Panc1 (cell line): ENCODE data around the gene ZNF648. TPM values are rescaled to one million over a fixed set of nuclear protein-coding genes. Genes with fewer than 3 reads are reported as not detected.

ENCODE experiments used
- ATAC-seq: fragments of 200-7000 bp; cut with Tn5 transposase; 2 replicates; pipeline ENCODE4 v1.9.1; 2020; ENCODE audit warnings: mild to moderate bottlenecking, moderate library complexity
- BruUV-seq: library from RNA; stranded (reverse); fragments of 400-500 nt; replicated peaks from 2 replicates; lab custom pipeline; 2021; lab: Mats Ljungman, UMichigan
- CTCF ChIA-PET: fragments of 300-600 bp; sonication (Branson Sonifier 250); formaldehyde crosslinking; loops from one replicate; lab custom pipeline; 2022; ENCODE audit warnings: antibody characterized with exemption; lab: Charles Lee
- POLR2A ChIA-PET: fragments of 300-600 bp; sonication (Branson Sonifier 250); formaldehyde crosslinking; loops from one replicate; lab custom pipeline; 2022; ENCODE audit warnings: antibody characterized with exemption; lab: Charles Lee
- DNase-seq: peaks from one replicate; pipeline ENCODE4 v3.0.0-alpha.2; 2010; ENCODE audit warnings: low read depth, low spot score
- H3K27ac ChIP-seq: 2 replicates; pipeline ENCODE4 v1.5.1; 2011; ENCODE audit warnings: mild to moderate bottlenecking, low read length, inconsistent platforms
- H3K27me3 ChIP-seq: fragments of 200-500 bp; sonication (Bioruptor generic); 2 replicates; pipeline ENCODE4 v1.6.0; 2014; ENCODE audit warnings: low read length, inconsistent platforms; ENCODE audit not compliant: control insufficient read depth, insufficient read depth
- H3K36me3 ChIP-seq: fragments of 200-500 bp; sonication (Bioruptor generic); 2 replicates; pipeline ENCODE4 v1.5.1; 2014; ENCODE audit warnings: inconsistent platforms, mild to moderate bottlenecking, low read length, moderate library complexity; ENCODE audit not compliant: control insufficient read depth, insufficient read depth
- H3K4me1 ChIP-seq: 2 replicates; pipeline ENCODE4 v1.5.1; 2011; ENCODE audit warnings: inconsistent platforms, mild to moderate bottlenecking, low read length, moderate library complexity; ENCODE audit not compliant: control insufficient read depth, insufficient read depth
- H3K4me3 ChIP-seq, 2 experiments: 2 replicates each; pipeline ENCODE4 v1.5.1; 2011 to 2012; ENCODE audit warnings: low read depth in 2 of 2, low read length in 2 of 2, mild to moderate bottlenecking in 2 of 2, inconsistent platforms in 1 of 2, moderate library complexity in 1 of 2
- H3K9me3 ChIP-seq: fragments of 200-500 bp; sonication (Bioruptor generic); 2 replicates; pipeline ENCODE4 v1.5.1; 2014; ENCODE audit warnings: low read depth, mild to moderate bottlenecking, inconsistent platforms, low read length, moderate library complexity; ENCODE audit not compliant: control insufficient read depth, insufficient read depth
- CTCF ChIP-seq: fragments of 450-650 bp; IDR thresholded peaks from 2 replicates; pipeline ENCODE4 v1.5.1; 2017; ENCODE audit warnings: mild to moderate bottlenecking
- POLR2AphosphoS5 ChIP-seq: IDR thresholded peaks from 2 replicates; pipeline ENCODE4 v1.6.1; 2012; ENCODE audit warnings: mild to moderate bottlenecking, low read depth, low read length, moderate library complexity
- REST ChIP-seq, 2 experiments: IDR thresholded peaks; 2 replicates each; pipeline ENCODE4 v1.6.1; 2011 to 2012; ENCODE audit warnings: low read depth in 2 of 2, control low read depth in 1 of 2, low read length in 1 of 2, mild to moderate bottlenecking in 1 of 2, moderate library complexity in 1 of 2; ENCODE audit not compliant: insufficient read depth in 1 of 2
- SIN3A ChIP-seq: IDR thresholded peaks from 2 replicates; pipeline ENCODE4 v1.6.1; 2012; ENCODE audit warnings: low read depth, mild to moderate bottlenecking, low read length, moderate library complexity, borderline replicate concordance; ENCODE audit not compliant: insufficient read depth
- TCF7L2 ChIP-seq: IDR thresholded peaks from 2 replicates; pipeline ENCODE4 v1.6.1; 2011; ENCODE audit warnings: mild to moderate bottlenecking, low read depth, low read length, inconsistent platforms
- in situ Hi-C: cut with HindIII; loops from 2 replicates; pipeline ENCODE4 v1.10.0; 2016; ENCODE audit warnings: low sequenced_read_pairs, low pct_unique_long_range_greater_than_20kb
- intact Hi-C: fragments of 100-400 bp; cut with micrococcal nuclease; formaldehyde crosslinking; loops from one replicate; pipeline ENCODE4 v1.10.0; 2022; ENCODE audit not compliant: unreplicated experiment
- total RNA-seq: library from RNA; stranded (reverse); gene quantifications from one replicate; pipeline ENCODE4 v1.2.1, GENCODE V29; 2021; ENCODE audit not compliant: unreplicated experiment

Gene ZNF648
- total RNA-seq, 1 experiment from 2014 or later, result not detected

- H3K27ac ChIP-seq, result no peak overlapping the region
- no peak for DNase-seq
- no peaks in the 10 kb centered on the region for H3K4me1 ChIP-seq
- no TSS peak for BruUV-seq
- H3K36me3 ChIP-seq, result no peaks in the 10 kb centered on the region
- peak; percentile 53; the same call in 1 of the 2 replicates for ATAC-seq
- ChIA-PET CTCF (no interaction called here), POLR2A (no interaction called here)
- intact Hi-C loops, result no loop called here
- H3K27me3 ChIP-seq, result no peaks in the 10 kb centered on the region
- no peaks in the 10 kb centered on the region for H3K9me3 ChIP-seq
- H3K4me3 ChIP-seq, result no peak overlapping the region
- TF ChIP-seq SIN3A (no peak), CTCF (no peak), TCF7L2 (no peak)
- in situ Hi-C loops, result no loop called here
These were observed 635 bp downstream of the ZNF648 start for GRCh38 chr1:182060877-182061276.

- Histone ChIP-seq H3K4me3 (no peak overlapping the region), H3K4me1 (no peaks in the 10 kb centered on the region), H3K27me3 (no peaks in the 10 kb centered on the region), H3K9me3 (no peaks in the 10 kb centered on the region), H3K27ac (no peak overlapping the region), H3K36me3 (no peaks in the 10 kb centered on the region)
- intact Hi-C loops, result no loop called here
- DNase-seq (no peak), ATAC-seq (no peak)
- POLR2A ChIA-PET, result no interaction called here
- BruUV-seq, result no TSS peak
- no peak for TF ChIP-seq SIN3A
- no peak for TF ChIP-seq REST (IDR thresholded peaks at IDR 0.05; ENCODE audit: insufficient read depth in 1 of 2, low read depth in 2 of 2, low read length in 1 of 2)
- TF ChIP-seq TCF7L2, result no peak
- TF ChIP-seq POLR2AphosphoS5, result no peak
- TF ChIP-seq CTCF, result no peak
- CTCF ChIA-PET, result no interaction called here
- in situ Hi-C loops, result no loop called here
These were observed 1.6 kb downstream of the ZNF648 start for GRCh38 chr1:182059936-182060335.
